SK-N-SH (cell line): ENCODE data around the gene DHX36. TPM values are rescaled to one million over a fixed set of nuclear protein-coding genes. Genes with fewer than 3 reads are reported as not detected.
A peak's percentile ranks its signal among the peaks of the same experiment; 100 is the strongest.

ENCODE experiments used
- CTCF ChIA-PET: fragments of 300-600, 350-600 bp; formaldehyde crosslinking; extraction: SDS; loops from one replicate; lab custom pipeline; 2021; lab: Yijun Ruan, JAX
- POLR2A ChIA-PET: fragments of 350-600 bp; sonication (Branson Sonifier 250); formaldehyde crosslinking; extraction: SDS; loops from one replicate; lab custom pipeline; 2020; ENCODE audit warnings: antibody characterized with exemption, inconsistent platforms; lab: Yijun Ruan, JAX
- DNase-seq: peaks from one replicate; pipeline ENCODE4 v3.0.0; 2012
- H2AFZ ChIP-seq: fragments of 200-600 bp; sonication (generic); 2 replicates; pipeline ENCODE4 v1.8.1; 2016; ENCODE audit warnings: antibody characterized with exemption, mild to moderate bottlenecking, low read depth
- H3F3A ChIP-seq: fragments of 200-600 bp; sonication (generic); replicated peaks from 2 replicates; pipeline ENCODE3; 2016; ENCODE audit warnings: antibody characterized with exemption, mild to moderate bottlenecking; ENCODE audit not compliant: insufficient read depth
- H3K27ac ChIP-seq, 2 experiments: fragments of 200-500 bp in 1 of 2; fragments of 200-600 bp in 1 of 2; sonication (Bioruptor generic) in 1 of 2; sonication (generic), shearing (Covaris generic) in 1 of 2; 2 replicates each; pipeline versions ENCODE4 v1.5.1 to v1.6.1; 2014 to 2016; ENCODE audit warnings: low read depth in 2 of 2, inconsistent platforms in 1 of 2, low read length in 1 of 2, mild to moderate bottlenecking in 1 of 2, mixed read lengths in 1 of 2
- H3K27me3 ChIP-seq: fragments of 200-600 bp; sonication (generic), shearing (Covaris generic); 2 replicates; pipeline ENCODE4 v1.6.1; 2016; ENCODE audit warnings: mixed run types; ENCODE audit not compliant: insufficient read depth
- H3K36me3 ChIP-seq, 2 experiments: fragments of 200-500 bp in 1 of 2; fragments of 200-600 bp in 1 of 2; sonication (Bioruptor generic) in 1 of 2; sonication (generic) in 1 of 2; replicated peaks in 1 of 2; 2 replicates each; pipeline versions ENCODE3 to v1.5.1; 2014 to 2016; ENCODE audit warnings: low read length in 1 of 2, mild to moderate bottlenecking in 1 of 2; ENCODE audit not compliant: insufficient read depth in 2 of 2, control insufficient read depth in 1 of 2
- H3K4me1 ChIP-seq, 2 experiments: fragments of 200-500 bp in 1 of 2; fragments of 200-600 bp in 1 of 2; sonication (Bioruptor generic) in 1 of 2; sonication (generic), shearing (Covaris generic) in 1 of 2; 2 replicates each; pipeline versions ENCODE4 v1.5.1 to v1.6.1; 2014 to 2016; ENCODE audit warnings: low read depth in 1 of 2, low read length in 1 of 2, mixed run types in 1 of 2; ENCODE audit not compliant: insufficient read depth in 2 of 2, control insufficient read depth in 1 of 2
- H3K4me2 ChIP-seq: fragments of 200-600 bp; sonication (generic), shearing (Covaris generic); 2 replicates; pipeline ENCODE4 v1.6.1; 2017; ENCODE audit warnings: mixed run types
- H3K4me3 ChIP-seq, 2 experiments: fragments of 200-500 bp in 1 of 2; fragments of 200-600 bp in 1 of 2; sonication (Bioruptor generic) in 1 of 2; sonication (generic), shearing (Covaris generic) in 1 of 2; 2 replicates each; pipeline versions ENCODE4 v1.5.1 to v1.8.1; 2014 to 2016; ENCODE audit warnings: low read depth in 2 of 2, inconsistent platforms in 1 of 2, low read length in 1 of 2, mild to moderate bottlenecking in 1 of 2, mixed read lengths in 1 of 2, moderate library complexity in 1 of 2
- H3K79me2 ChIP-seq: fragments of 200-600 bp; sonication (generic); 2 replicates; pipeline ENCODE4 v1.8.1; 2017; ENCODE audit warnings: mild to moderate bottlenecking; ENCODE audit not compliant: insufficient read depth
- H3K9ac ChIP-seq: fragments of 200-600 bp; sonication (generic); 2 replicates; pipeline ENCODE4 v1.6.1; 2017; ENCODE audit warnings: mixed run types
- H3K9me2 ChIP-seq: fragments of 200-600 bp; sonication (generic); 2 replicates; pipeline ENCODE4 v1.6.1; 2017; ENCODE audit warnings: mixed run types
- H3K9me3 ChIP-seq: fragments of 200-600 bp; sonication (generic); 2 replicates; pipeline ENCODE4 v1.6.1; 2017; ENCODE audit warnings: mixed run types, mild to moderate bottlenecking, moderate library complexity
- H4K20me1 ChIP-seq: fragments of 200-600 bp; sonication (generic); 2 replicates; pipeline ENCODE4 v1.6.1; 2017; ENCODE audit warnings: mild to moderate bottlenecking, mixed run types; ENCODE audit not compliant: insufficient read depth
- ELF1 ChIP-seq: IDR thresholded peaks from 2 replicates; pipeline ENCODE4 v1.4.0; 2012
- EP300 ChIP-seq, 2 experiments: IDR thresholded peaks; 2 replicates each; pipeline versions ENCODE4 v1.4.0 to v1.6.1; 2012; ENCODE audit warnings: borderline replicate concordance in 1 of 2, low read depth in 1 of 2, low read length in 1 of 2
- EZH2phosphoT487 ChIP-seq: fragments of 200-600 bp; sonication (generic); IDR thresholded peaks from 2 replicates; pipeline ENCODE4 v1.6.1; 2017; ENCODE audit warnings: low read depth, mixed run types, mild to moderate bottlenecking, antibody characterized with exemption, moderate library complexity, borderline replicate concordance
- FOXJ3 ChIP-seq: sonication (generic); formaldehyde crosslinking; IDR thresholded peaks from 2 replicates; pipeline ENCODE4 v1.5.1; 2020; ENCODE audit warnings: mild to moderate bottlenecking, missing genetic modification reagents
- GATA2 ChIP-seq: sonication (generic); formaldehyde crosslinking; IDR thresholded peaks from 2 replicates; pipeline ENCODE4 v1.5.0; 2020; ENCODE audit warnings: mild to moderate bottlenecking, missing genetic modification reagents
- MEF2A ChIP-seq: IDR thresholded peaks from 2 replicates; pipeline ENCODE4 v1.4.0; 2012; ENCODE audit warnings: low read depth, borderline replicate concordance
- NFIC ChIP-seq: IDR thresholded peaks from 2 replicates; pipeline ENCODE4 v1.4.0; 2012; ENCODE audit warnings: borderline replicate concordance
- POLR2AphosphoS5 ChIP-seq: IDR thresholded peaks from 2 replicates; pipeline ENCODE4 v1.6.1; 2012; ENCODE audit warnings: low read depth, low read length
- RAD21 ChIP-seq: IDR thresholded peaks from 2 replicates; pipeline ENCODE4 v1.6.1; 2012; ENCODE audit warnings: mild to moderate bottlenecking, low read length
- RCOR1 ChIP-seq: fragments of 150-350 bp; IDR thresholded peaks from 2 replicates; pipeline ENCODE4 v1.6.1; 2017; ENCODE audit warnings: antibody characterized with exemption, low read length
- REST ChIP-seq: IDR thresholded peaks from 2 replicates; pipeline ENCODE4 v1.6.1; 2012; ENCODE audit warnings: mild to moderate bottlenecking, low read depth, low read length, moderate library complexity
- RXRA ChIP-seq: IDR thresholded peaks from 2 replicates; pipeline ENCODE4 v1.4.0; 2012; ENCODE audit warnings: low read depth, mild to moderate bottlenecking, borderline replicate concordance
- SIN3A ChIP-seq: IDR thresholded peaks from 2 replicates; pipeline ENCODE4 v1.6.1; 2012; ENCODE audit warnings: low read depth, mild to moderate bottlenecking, low read length, moderate library complexity, borderline replicate concordance
- TAF1 ChIP-seq: IDR thresholded peaks from 2 replicates; pipeline ENCODE4 v1.6.1; 2012; ENCODE audit warnings: low read depth, mild to moderate bottlenecking, low read length, moderate library complexity, borderline replicate concordance
- TEAD4 ChIP-seq: IDR thresholded peaks from 2 replicates; pipeline ENCODE4 v1.4.0; 2012; ENCODE audit warnings: mild to moderate bottlenecking, borderline replicate concordance; ENCODE audit not compliant: insufficient read depth
- USF2 ChIP-seq: fragments of 150-350 bp; IDR thresholded peaks from 2 replicates; pipeline ENCODE4 v1.6.1; 2017; ENCODE audit warnings: antibody characterized with exemption, low read length, low read depth, borderline replicate concordance
- YY1 ChIP-seq: IDR thresholded peaks from 2 replicates; pipeline ENCODE4 v1.4.0; 2012; ENCODE audit warnings: low read depth, mild to moderate bottlenecking
- ZBTB33 ChIP-seq: IDR thresholded peaks from 2 replicates; pipeline ENCODE4 v1.4.0; 2012; ENCODE audit warnings: low read depth, borderline replicate concordance
- WGBS: methylation state at CpG from one replicate; pipeline ENCODE4 v1.1.6; 2017; ENCODE audit warnings: low lambda C conversion rate; 5-methylcytosine and 5-hydroxymethylcytosine counted together
- polyA plus RNA-seq, 3 experiments: library from polyadenylated mRNA; depleted of rRNA; stranded (reverse); fragments of >200 nt; gene quantifications; 2 replicates each; pipeline ENCODE4 v1.2.3, GENCODE V29; 2012
- TF ChIP-seq, protein P1 (sequence below): IDR thresholded peaks from 2 replicates; pipeline ENCODE4 v1.4.0; 2012; ENCODE audit warnings: low read depth
- TF ChIP-seq, protein P2 (sequence below): fragments of 150-350 bp; IDR thresholded peaks from 2 replicates; pipeline ENCODE4 v1.6.1; 2016; ENCODE audit warnings: mild to moderate bottlenecking, low read depth, low read length

Gene DHX36
- polyA plus RNA-seq, 1 of the 3 experiments (the other 2 are of a cell fraction) = 22.8 TPM

DNA sequence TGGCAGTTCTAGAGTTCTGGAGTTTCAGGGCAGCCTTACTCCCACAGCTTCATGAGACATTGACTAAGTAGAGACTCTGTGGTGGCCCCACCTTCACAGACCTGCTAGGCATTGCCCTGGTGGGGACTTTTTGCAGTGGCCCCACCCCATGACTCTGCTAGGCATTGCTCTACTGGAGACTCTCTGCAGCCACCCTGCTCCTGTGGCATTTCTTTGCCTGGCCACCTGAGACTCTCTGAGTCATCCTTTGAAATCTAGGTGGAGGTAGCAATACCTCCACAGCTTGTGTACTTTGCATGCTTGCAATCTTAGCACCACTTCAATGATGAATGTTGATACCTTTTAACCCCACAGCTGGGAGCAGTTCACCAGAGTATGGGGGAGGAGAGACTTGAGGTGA, 40.6 kb upstream of the DHX36 start:
- no peak overlapping the region for H3K27ac ChIP-seq
- H3K27me3 ChIP-seq = peaks cover 7% of the 10 kb centered on the region; the same call in 1 of the 2 replicates
- ChIA-PET POLR2A (no interaction called here), CTCF (no interaction called here)
- no peaks in the 10 kb centered on the region for H3K9me2 ChIP-seq
- TF ChIP-seq RXRA = no peak
- TF ChIP-seq, protein P1, sequence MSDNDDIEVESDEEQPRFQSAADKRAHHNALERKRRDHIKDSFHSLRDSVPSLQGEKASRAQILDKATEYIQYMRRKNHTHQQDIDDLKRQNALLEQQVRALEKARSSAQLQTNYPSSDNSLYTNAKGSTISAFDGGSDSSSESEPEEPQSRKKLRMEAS = no peak
- TF ChIP-seq, protein P2, sequence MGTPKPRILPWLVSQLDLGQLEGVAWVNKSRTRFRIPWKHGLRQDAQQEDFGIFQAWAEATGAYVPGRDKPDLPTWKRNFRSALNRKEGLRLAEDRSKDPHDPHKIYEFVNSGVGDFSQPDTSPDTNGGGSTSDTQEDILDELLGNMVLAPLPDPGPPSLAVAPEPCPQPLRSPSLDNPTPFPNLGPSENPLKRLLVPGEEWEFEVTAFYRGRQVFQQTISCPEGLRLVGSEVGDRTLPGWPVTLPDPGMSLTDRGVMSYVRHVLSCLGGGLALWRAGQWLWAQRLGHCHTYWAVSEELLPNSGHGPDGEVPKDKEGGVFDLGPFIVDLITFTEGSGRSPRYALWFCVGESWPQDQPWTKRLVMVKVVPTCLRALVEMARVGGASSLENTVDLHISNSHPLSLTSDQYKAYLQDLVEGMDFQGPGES = no peak
- no peak for TF ChIP-seq USF2
- H3K4me3 ChIP-seq = no peak overlapping the region
- H3K79me2 ChIP-seq = no peaks in the 10 kb centered on the region
- no peaks in the 10 kb centered on the region for H3K9me3 ChIP-seq
- H3K4me1 ChIP-seq = no peaks in the 10 kb centered on the region
- H4K20me1 ChIP-seq = no peaks in the 10 kb centered on the region
- no peak for DNase-seq
- H2AFZ ChIP-seq = no peak overlapping the region
- no peaks in the 10 kb centered on the region for H3F3A ChIP-seq
- no peaks in the 10 kb centered on the region for H3K36me3 ChIP-seq
- H3K9ac ChIP-seq = no peak overlapping the region
- H3K4me2 ChIP-seq = no peak overlapping the region

DNA sequence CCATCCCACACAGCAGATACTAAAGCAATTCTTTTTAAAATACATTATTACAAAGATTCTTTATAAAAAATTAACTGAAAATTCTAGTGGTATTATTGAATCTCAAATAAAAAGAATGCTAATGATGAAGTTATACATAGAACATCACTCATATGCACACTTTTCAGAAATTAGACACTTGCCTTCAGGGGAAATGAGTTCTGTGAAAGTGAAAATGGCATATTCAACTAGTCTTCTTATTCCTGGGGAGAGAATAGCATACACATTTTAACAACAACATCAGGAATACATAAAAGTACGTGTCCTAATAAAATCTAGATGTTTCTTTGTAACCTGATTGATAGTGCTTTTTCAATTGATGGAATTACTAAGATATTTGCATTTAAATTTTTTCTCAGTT, 36.8 kb upstream of the DHX36 start:
- H3K9me3 ChIP-seq = no peaks in the 10 kb centered on the region
- CTCF ChIA-PET = no interaction called here
- POLR2A ChIA-PET = no interaction called here
- no peak for TF ChIP-seq GATA2 (CRISPR knock-in tag)
- TF ChIP-seq ZBTB33 = no peak
- TF ChIP-seq EP300 (IDR thresholded peaks at IDR 0.05; ENCODE audit: borderline replicate concordance in 1 of 2, low read depth in 1 of 2, low read length in 1 of 2) = no peak
- TF ChIP-seq YY1 = no peak
- no peak for TF ChIP-seq TEAD4
- no peak for TF ChIP-seq ELF1
- TF ChIP-seq USF2 = no peak
- TF ChIP-seq EZH2phosphoT487 = no peak
- TF ChIP-seq NFIC = no peak
- TF ChIP-seq MEF2A = no peak
- no peak for TF ChIP-seq FOXJ3 (CRISPR knock-in tag)
- no peak for TF ChIP-seq POLR2AphosphoS5
- no peak for TF ChIP-seq TAF1
- TF ChIP-seq RCOR1 = no peak
- no peak for TF ChIP-seq SIN3A
- no peak for TF ChIP-seq RXRA
- TF ChIP-seq RAD21 = no peak
- TF ChIP-seq REST = no peak

More for the DNA sequence above, 36.8 kb upstream of the DHX36 start:
- no peaks in the 10 kb centered on the region for H3F3A ChIP-seq
- H3K9me2 ChIP-seq = no peaks in the 10 kb centered on the region
- no peak overlapping the region for H3K4me2 ChIP-seq
- DNase-seq = no peak
- H3K9ac ChIP-seq = no peak overlapping the region
- 3% methylated on average over 1 of the region's 1 CpG for WGBS
- no peaks in the 10 kb centered on the region for H3K4me1 ChIP-seq
- H3K27ac ChIP-seq = no peak overlapping the region
- no peak overlapping the region for H3K4me3 ChIP-seq
- no peaks in the 10 kb centered on the region for H4K20me1 ChIP-seq
- H3K36me3 ChIP-seq = no peaks in the 10 kb centered on the region
- H2AFZ ChIP-seq = peak overlapping the region; percentile 6; the same call in 1 of the 2 replicates
- no peaks in the 10 kb centered on the region for H3K27me3 ChIP-seq
- no peaks in the 10 kb centered on the region for H3K79me2 ChIP-seq
